ENCODE data around the gene SSNA1. TPM values are rescaled to one million over a fixed set of nuclear protein-coding genes. Genes with fewer than 3 reads are reported as not detected.
A peak's percentile ranks its signal among the peaks of the same experiment; 100 is the strongest.

Gene SSNA1
- total RNA-seq, 5 donors from 2014 or later (not counting 1 experiment from before 2014, with no cell fraction given), result 37.0 to 71.6 (median 64.0) TPM

GRCh38 chr9:137226338-137227053 lies 38.0 kb downstream of the SSNA1 start:
- Mint-ChIP-seq H3K9me3 (no peaks in the 10 kb centered on the region), H3K4me1 (peaks cover 6 to 8% (median 7%) of the 10 kb centered on the region in 3 donors), H3K27ac (no peak overlapping the region), H3K36me3 (no peaks in the 10 kb centered on the region), H3K27me3 (peaks cover 4 to 10% of the 10 kb centered on the region in 2 donors), H3K4me3 (no peak overlapping the region)
- Histone ChIP-seq H3K27ac (ENCODE audit: low read length) (no peak overlapping the region), H3K27me3 (replicated peaks in 1 of 2; ENCODE audit: control insufficient read depth in 2 of 2, extremely low read depth in 1 of 2, insufficient read depth in 2 of 2, low read length in 1 of 2) (peaks cover 0 to 50% of the 10 kb centered on the region in 2 experiments), H3K4me3 (ENCODE audit: control insufficient read depth in 1 of 2, extremely low read depth in 1 of 2, low read length in 1 of 2) (no peak overlapping the region), H3K36me3 (ENCODE audit: control insufficient read depth in 2 of 2, extremely low read depth in 1 of 2, insufficient read depth in 1 of 2, low read length in 1 of 2) (no peaks in the 10 kb centered on the region), H3K9me3 (no peaks in the 10 kb centered on the region), H3K4me1 (ENCODE audit: control insufficient read depth in 1 of 2, extremely low read depth in 1 of 2, insufficient read depth in 2 of 2, low read length in 2 of 2) (peaks cover 2 to 36% of the 10 kb centered on the region in 2 experiments)
- ChIA-PET CTCF (interaction anchor here in 1 of 2 donors (2.5 kb wide), 1 partner anchor 180 kb away, joined by 7 read pairs; no protein-coding TSS in a partner anchor), POLR2A (no interaction called here)
- DNase-seq (no peak), ATAC-seq (replicated peaks in 1 of 4) (no peak)
- 84% methylated on average over 18 of the region's 18 CpGs for WGBS (ENCODE audit: insufficient coverage)

DNA sequence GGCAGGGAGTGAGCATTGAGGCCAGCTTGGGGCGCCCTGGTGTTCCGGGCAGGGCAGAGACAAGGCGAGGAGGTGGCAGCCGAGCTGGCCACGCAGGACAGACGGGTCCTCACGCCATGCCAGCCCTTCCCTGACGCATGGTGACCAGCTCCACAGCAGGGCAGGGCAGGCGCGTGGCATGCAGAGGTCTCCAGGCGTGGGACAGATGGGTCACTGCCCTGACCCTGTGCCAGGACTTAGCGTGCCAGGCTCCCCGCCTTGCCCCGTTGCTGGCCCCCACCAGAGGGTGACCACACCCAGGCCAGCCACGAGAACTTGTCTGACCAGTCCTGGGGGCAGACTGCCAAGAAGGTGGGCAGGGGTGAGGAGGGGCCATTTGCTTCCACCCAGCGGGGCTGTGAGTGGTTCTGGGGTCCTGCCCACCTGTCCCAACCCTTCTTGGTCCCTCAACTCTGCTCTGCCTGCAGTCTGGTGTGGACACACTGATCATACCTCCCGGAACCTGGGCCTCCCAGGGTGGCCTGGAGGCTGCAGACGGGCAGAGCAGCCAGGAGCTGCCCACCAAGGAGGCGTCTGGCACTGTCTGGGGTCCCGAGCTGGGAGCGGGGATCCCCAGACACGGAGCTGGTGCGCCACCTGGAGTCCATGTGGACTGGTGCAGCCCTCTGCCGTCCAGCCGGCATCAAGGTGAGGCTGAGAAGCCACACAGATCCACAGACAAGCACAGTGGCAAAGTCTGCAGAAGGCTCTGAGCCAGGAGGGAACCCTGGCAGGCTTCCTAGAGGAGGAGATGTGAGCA lies 38.8 kb downstream of the SSNA1 start, which contains the start of gene RNF224:
TSS of gene RNF224 (plus strand) at position 449 of the 799 bp plus-strand sequence. CDS start 834 bp downstream, outside the sequence.
- Mint-ChIP-seq H3K4me3 (no peak within 1 kb of the TSS), H3K36me3 (no peaks in the 10 kb centered on the region)
- POLR2A ChIA-PET, result no interaction called here

DNA sequence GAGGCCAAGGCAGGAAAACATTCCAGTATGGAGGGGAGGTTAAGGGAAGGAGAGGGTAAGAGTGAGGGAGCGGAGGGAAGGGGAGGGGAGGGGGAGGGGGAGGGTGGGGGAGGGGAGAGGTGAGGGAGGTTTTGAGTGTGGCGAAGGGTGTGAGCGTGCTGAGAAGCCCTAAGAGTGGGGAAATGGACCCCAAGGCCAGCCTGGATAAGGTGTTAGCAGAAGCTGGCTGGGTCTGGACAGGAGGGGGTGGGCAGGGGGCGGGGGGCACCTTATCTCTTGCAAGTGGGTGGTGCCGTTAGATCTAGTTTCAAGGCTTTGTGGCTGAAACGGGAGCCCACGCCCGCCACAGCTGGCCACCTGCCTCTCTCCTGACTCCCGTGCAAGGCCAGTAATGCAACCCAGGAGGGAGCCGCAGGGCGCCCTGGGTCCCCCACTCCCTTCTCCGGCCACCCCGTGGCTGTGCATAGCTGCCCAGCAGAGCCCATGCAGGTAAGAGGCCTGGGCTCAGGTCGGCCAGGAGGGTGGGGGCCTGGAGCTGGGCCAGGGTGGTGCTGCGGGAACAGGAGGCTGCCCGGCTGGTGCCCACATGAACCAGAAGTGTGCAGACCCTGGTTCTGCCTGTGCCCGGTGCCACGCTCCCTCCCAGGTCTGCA lies 39.5 kb downstream of the SSNA1 start:
- no peak for DNase-seq
- no peaks in the 10 kb centered on the region for H3K36me3 Mint-ChIP-seq
- peaks cover 4 to 12% of the 10 kb centered on the region in 2 donors for H3K27me3 Mint-ChIP-seq
- WGBS (ENCODE audit: insufficient coverage), result 41% methylated on average over 14 of the region's 18 CpGs
- H3K27ac Mint-ChIP-seq, result no peak overlapping the region
- H3K4me3 Mint-ChIP-seq, result no peak overlapping the region
- ATAC-seq (replicated peaks in 1 of 4), result no peak
- no peaks in the 10 kb centered on the region for H3K9me3 ChIP-seq
- H3K9me3 Mint-ChIP-seq, result no peaks in the 10 kb centered on the region
- peaks cover 6% of the 10 kb centered on the region in 3 donors for H3K4me1 Mint-ChIP-seq
- peaks cover 0 to 24% of the 10 kb centered on the region in 2 experiments for H3K4me1 ChIP-seq (ENCODE audit: control insufficient read depth in 1 of 2, extremely low read depth in 1 of 2, insufficient read depth in 2 of 2, low read length in 2 of 2)
- ChIA-PET CTCF (interaction anchor here in 1 of 2 donors (1.7 to 2.5 kb wide), 2 partner anchors 132 to 181 kb away, joined by 7 to 8 read pairs; no protein-coding TSS in a partner anchor), POLR2A (no interaction called here)
- no peak overlapping the region for H3K4me3 ChIP-seq (ENCODE audit: control insufficient read depth in 1 of 2, extremely low read depth in 1 of 2, low read length in 1 of 2)
- H3K36me3 ChIP-seq (ENCODE audit: control insufficient read depth in 2 of 2, extremely low read depth in 1 of 2, insufficient read depth in 1 of 2, low read length in 1 of 2), result no peaks in the 10 kb centered on the region
- no peak overlapping the region for H3K27ac ChIP-seq (ENCODE audit: low read length)
- peaks cover 0 to 62% of the 10 kb centered on the region in 2 experiments for H3K27me3 ChIP-seq (replicated peaks in 1 of 2; ENCODE audit: control insufficient read depth in 2 of 2, extremely low read depth in 1 of 2, insufficient read depth in 2 of 2, low read length in 1 of 2)

More for the DNA sequence above, 38.8 kb downstream of the SSNA1 start, which contains the start of gene RNF224:
- Histone ChIP-seq H3K27me3 (replicated peaks in 1 of 2; ENCODE audit: control insufficient read depth in 2 of 2, extremely low read depth in 1 of 2, insufficient read depth in 2 of 2, low read length in 1 of 2) (peaks cover 0 to 57% of the 10 kb centered on the region in 2 experiments), H3K36me3 (ENCODE audit: control insufficient read depth in 2 of 2, extremely low read depth in 1 of 2, insufficient read depth in 1 of 2, low read length in 1 of 2) (no peaks in the 10 kb centered on the region), H3K27ac (ENCODE audit: low read length) (no peak within 1 kb of the TSS), H3K4me1 (ENCODE audit: control insufficient read depth in 1 of 2, extremely low read depth in 1 of 2, insufficient read depth in 2 of 2, low read length in 2 of 2) (peaks cover 2 to 32% of the 10 kb centered on the region in 2 experiments), H3K4me3 (ENCODE audit: control insufficient read depth in 1 of 2, extremely low read depth in 1 of 2, low read length in 1 of 2) (no peak within 1 kb of the TSS), H3K9me3 (no peaks in the 10 kb centered on the region)
- Mint-ChIP-seq H3K4me1 (peaks cover 6 to 8% (median 7%) of the 10 kb centered on the region in 3 donors), H3K27ac (no peak within 1 kb of the TSS), H3K9me3 (no peaks in the 10 kb centered on the region), H3K27me3 (peaks cover 4 to 12% of the 10 kb centered on the region in 2 donors)
- CTCF ChIA-PET, result interaction anchor here in 1 of 2 donors (0.7 to 2.5 kb wide), 3 partner anchors 12 to 181 kb away, joined by 3 to 8 read pairs (median 7); no protein-coding TSS in a partner anchor
- 52% methylated on average over 24 of the region's 25 CpGs for WGBS (ENCODE audit: insufficient coverage)
- DNase-seq (peak; percentile 48 to 89 (median 74)), ATAC-seq (replicated peaks in 1 of 4) (peak; percentile 28 to 44 (median 32))

DNA sequence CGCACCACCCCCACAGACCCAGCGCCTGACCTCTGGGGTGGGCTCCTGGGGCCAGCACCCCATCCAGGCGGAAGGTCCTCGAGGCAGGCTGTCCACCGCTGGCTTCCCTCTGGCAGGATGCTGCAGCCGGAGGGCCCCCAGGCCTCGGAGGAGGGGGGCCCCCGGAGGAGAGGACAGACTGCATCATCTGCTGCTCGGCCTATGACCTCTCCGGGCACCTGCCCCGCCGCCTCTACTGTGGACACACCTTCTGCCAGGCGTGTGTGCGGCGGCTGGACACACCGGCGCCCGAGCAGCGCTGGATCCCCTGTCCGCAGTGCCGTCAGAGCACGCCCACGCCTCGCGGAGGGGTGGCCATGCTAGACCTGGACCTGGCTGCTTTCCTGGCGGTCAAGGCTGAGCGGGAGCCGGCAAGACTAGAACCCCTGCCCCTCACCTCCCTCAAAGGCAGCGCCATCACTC lies 40.1 kb downstream of the SSNA1 start:
- POLR2A ChIA-PET, result no interaction called here
- Mint-ChIP-seq H3K4me3 (no peak overlapping the region), H3K27ac (no peak overlapping the region), H3K36me3 (no peaks in the 10 kb centered on the region), H3K9me3 (no peaks in the 10 kb centered on the region), H3K4me1 (peaks cover 4 to 6% (median 5%) of the 10 kb centered on the region in 3 donors), H3K27me3 (peaks cover 4 to 12% of the 10 kb centered on the region in 2 donors)
- no peaks in the 10 kb centered on the region for H3K9me3 ChIP-seq
- WGBS (ENCODE audit: insufficient coverage), result 75% methylated on average over 24 of the region's 29 CpGs
- H3K4me1 ChIP-seq (ENCODE audit: control insufficient read depth in 1 of 2, extremely low read depth in 1 of 2, insufficient read depth in 2 of 2, low read length in 2 of 2), result peaks cover 0 to 20% of the 10 kb centered on the region in 2 experiments
- H3K4me3 ChIP-seq (ENCODE audit: control insufficient read depth in 1 of 2, extremely low read depth in 1 of 2, low read length in 1 of 2), result no peak overlapping the region
- CTCF ChIA-PET, result interaction anchor here in 1 of 2 donors (1.7 kb wide), 1 partner anchor 133 kb away, joined by 8 read pairs; no protein-coding TSS in a partner anchor
- DNase-seq, result no peak
- peaks cover 0 to 67% of the 10 kb centered on the region in 2 experiments for H3K27me3 ChIP-seq (replicated peaks in 1 of 2; ENCODE audit: control insufficient read depth in 2 of 2, extremely low read depth in 1 of 2, insufficient read depth in 2 of 2, low read length in 1 of 2)
- H3K36me3 ChIP-seq (ENCODE audit: control insufficient read depth in 2 of 2, extremely low read depth in 1 of 2, insufficient read depth in 1 of 2, low read length in 1 of 2), result no peaks in the 10 kb centered on the region
- no peak overlapping the region for H3K27ac ChIP-seq (ENCODE audit: low read length)
- ATAC-seq (replicated peaks in 1 of 4), result no peak

DNA sequence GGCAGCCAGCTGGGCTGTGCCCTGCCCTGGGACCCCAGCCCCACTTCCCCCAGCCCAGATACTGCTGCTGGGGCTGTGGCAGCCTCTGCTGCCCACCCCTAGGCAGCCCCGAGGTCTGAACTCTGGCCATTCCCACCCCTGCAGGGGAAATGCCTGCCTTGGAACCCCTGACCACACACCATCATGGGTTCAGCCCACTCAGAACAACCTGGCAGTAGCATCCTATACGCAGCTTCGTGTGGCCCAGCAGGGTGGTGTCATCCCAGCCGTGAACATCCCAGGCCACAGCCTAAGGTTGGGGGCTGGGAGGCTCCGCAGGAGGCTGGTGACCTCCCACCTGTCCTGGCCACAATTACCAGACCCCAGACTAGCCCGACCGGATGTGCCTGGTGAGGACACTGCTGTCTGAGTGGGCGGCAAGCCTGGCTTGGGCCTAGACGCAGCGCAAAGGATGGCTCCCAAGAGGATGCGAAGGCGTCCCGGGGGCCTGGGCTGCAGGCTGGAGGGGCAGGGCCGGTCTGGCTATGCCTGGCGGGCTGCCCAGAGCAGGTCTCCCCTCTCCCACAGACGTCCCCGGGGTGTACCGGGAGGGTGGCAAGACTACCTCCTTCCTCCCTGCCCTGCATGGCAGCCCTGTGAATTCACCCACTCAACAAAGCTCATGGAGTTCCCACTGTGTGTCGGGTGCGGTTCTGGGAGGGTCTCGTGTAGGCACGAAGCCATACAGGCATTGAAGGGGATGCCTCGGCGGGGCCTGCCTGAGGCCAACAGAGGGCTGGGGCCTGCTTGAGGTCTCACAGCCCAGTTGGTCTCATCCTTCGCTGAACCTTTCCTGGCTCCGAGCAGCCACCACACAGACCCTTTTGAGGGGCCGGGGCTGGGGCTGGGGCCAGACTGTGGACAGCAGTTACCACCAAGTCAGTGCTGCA lies 40.8 kb downstream of the SSNA1 start:
- POLR2A ChIA-PET, result no interaction called here
- ATAC-seq (replicated peaks in 1 of 4) (no peak), DNase-seq (no peak)
- Histone ChIP-seq H3K4me1 (ENCODE audit: control insufficient read depth in 1 of 2, extremely low read depth in 1 of 2, insufficient read depth in 2 of 2, low read length in 2 of 2) (peaks cover 0 to 13% of the 10 kb centered on the region in 2 experiments), H3K27ac (ENCODE audit: low read length) (no peak overlapping the region), H3K9me3 (no peaks in the 10 kb centered on the region), H3K4me3 (ENCODE audit: control insufficient read depth in 1 of 2, extremely low read depth in 1 of 2, low read length in 1 of 2) (no peak overlapping the region), H3K36me3 (ENCODE audit: control insufficient read depth in 2 of 2, extremely low read depth in 1 of 2, insufficient read depth in 1 of 2, low read length in 1 of 2) (no peaks in the 10 kb centered on the region), H3K27me3 (replicated peaks in 1 of 2; ENCODE audit: control insufficient read depth in 2 of 2, extremely low read depth in 1 of 2, insufficient read depth in 2 of 2, low read length in 1 of 2) (peaks cover 0 to 67% of the 10 kb centered on the region in 2 experiments)
- no peak overlapping the region for H3K27ac Mint-ChIP-seq
- peaks cover 4 to 12% of the 10 kb centered on the region in 2 donors for H3K27me3 Mint-ChIP-seq
- no peaks in the 10 kb centered on the region for H3K36me3 Mint-ChIP-seq
- H3K4me1 Mint-ChIP-seq, result peaks cover 2 to 6% (median 4%) of the 10 kb centered on the region in 3 donors
- CTCF ChIA-PET, result no interaction called here
- H3K9me3 Mint-ChIP-seq, result no peaks in the 10 kb centered on the region
- WGBS (ENCODE audit: insufficient coverage), result 83% methylated on average over 24 of the region's 27 CpGs
- H3K4me3 Mint-ChIP-seq, result no peak overlapping the region
